ENCODE data around the gene ANO9. TPM values are rescaled to one million over a fixed set of nuclear protein-coding genes. Genes with fewer than 3 reads are reported as not detected.

ANO9 gene
- total RNA-seq, 1 donor from 2014 or later: 1.9 TPM

- H3K27ac Mint-ChIP-seq (ENCODE audit: unreplicated experiment): no peak overlapping the region
- H3K27me3 ChIP-seq (ENCODE audit: insufficient read depth, low read length): peaks cover 6% of the 10 kb centered on the region
- no peaks in the 10 kb centered on the region for H3K36me3 ChIP-seq (ENCODE audit: insufficient read depth, low read length)
- no peak for TF ChIP-seq EZH2 (IDR thresholded peaks at IDR 0.05; ENCODE audit: insufficient read depth, low read length)
- TF ChIP-seq, protein P1, sequence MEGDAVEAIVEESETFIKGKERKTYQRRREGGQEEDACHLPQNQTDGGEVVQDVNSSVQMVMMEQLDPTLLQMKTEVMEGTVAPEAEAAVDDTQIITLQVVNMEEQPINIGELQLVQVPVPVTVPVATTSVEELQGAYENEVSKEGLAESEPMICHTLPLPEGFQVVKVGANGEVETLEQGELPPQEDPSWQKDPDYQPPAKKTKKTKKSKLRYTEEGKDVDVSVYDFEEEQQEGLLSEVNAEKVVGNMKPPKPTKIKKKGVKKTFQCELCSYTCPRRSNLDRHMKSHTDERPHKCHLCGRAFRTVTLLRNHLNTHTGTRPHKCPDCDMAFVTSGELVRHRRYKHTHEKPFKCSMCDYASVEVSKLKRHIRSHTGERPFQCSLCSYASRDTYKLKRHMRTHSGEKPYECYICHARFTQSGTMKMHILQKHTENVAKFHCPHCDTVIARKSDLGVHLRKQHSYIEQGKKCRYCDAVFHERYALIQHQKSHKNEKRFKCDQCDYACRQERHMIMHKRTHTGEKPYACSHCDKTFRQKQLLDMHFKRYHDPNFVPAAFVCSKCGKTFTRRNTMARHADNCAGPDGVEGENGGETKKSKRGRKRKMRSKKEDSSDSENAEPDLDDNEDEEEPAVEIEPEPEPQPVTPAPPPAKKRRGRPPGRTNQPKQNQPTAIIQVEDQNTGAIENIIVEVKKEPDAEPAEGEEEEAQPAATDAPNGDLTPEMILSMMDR (IDR thresholded peaks at IDR 0.05; ENCODE audit: insufficient read depth, low read depth, low read length): no peak
- no peak for DNase-seq (ENCODE audit: low read depth)
- H2AFZ ChIP-seq (ENCODE audit: low read depth, low read length): peak overlapping the region; percentile 92
- no peak overlapping the region for H3K4me3 Mint-ChIP-seq (ENCODE audit: unreplicated experiment)
- H3K4me3 ChIP-seq (ENCODE audit: insufficient read depth, low read depth, low read length): peak overlapping the region; percentile 52
- no peaks in the 10 kb centered on the region for H3K27me3 Mint-ChIP-seq (ENCODE audit: low read depth, unreplicated experiment)
- H3K36me3 Mint-ChIP-seq (ENCODE audit: low read depth, unreplicated experiment): no peaks in the 10 kb centered on the region
- no peaks in the 10 kb centered on the region for H3K79me2 ChIP-seq (ENCODE audit: insufficient read depth, low read length)
- H4K20me1 ChIP-seq (ENCODE audit: insufficient read depth, low read length): no peaks in the 10 kb centered on the region
- H3K27ac ChIP-seq (ENCODE audit: low read depth, low read length): no peak overlapping the region
- peaks cover 5% of the 10 kb centered on the region for H3K9me3 Mint-ChIP-seq (ENCODE audit: unreplicated experiment)
- H3K4me2 ChIP-seq (ENCODE audit: low read length): peak overlapping the region; percentile 84
- H3K9ac ChIP-seq (ENCODE audit: low read length): peak overlapping the region; percentile 43
- H3K4me1 ChIP-seq (ENCODE audit: insufficient read depth, low read length): peaks cover 34% of the 10 kb centered on the region
- no peaks in the 10 kb centered on the region for H3K4me1 Mint-ChIP-seq (ENCODE audit: low read depth, unreplicated experiment)
- no peak for FAIRE-seq
- no peaks in the 10 kb centered on the region for H3K9me3 ChIP-seq (ENCODE audit: insufficient read depth, low read depth, low read length)
Observed at GRCh38 chr11:396511-396947, 45.3 kb downstream of the ANO9 start.

- Histone ChIP-seq H3K9me3 (ENCODE audit: insufficient read depth, low read depth, low read length) (no peaks in the 10 kb centered on the region), H3K27me3 (ENCODE audit: insufficient read depth, low read length) (peaks cover 6% of the 10 kb centered on the region), H3K36me3 (ENCODE audit: insufficient read depth, low read length) (no peaks in the 10 kb centered on the region), H4K20me1 (ENCODE audit: insufficient read depth, low read length) (no peaks in the 10 kb centered on the region), H3K4me2 (ENCODE audit: low read length) (no peak overlapping the region), H3K4me3 (ENCODE audit: insufficient read depth, low read depth, low read length) (no peak overlapping the region), H3K4me1 (ENCODE audit: insufficient read depth, low read length) (peaks cover 34% of the 10 kb centered on the region), H3K9ac (ENCODE audit: low read length) (no peak overlapping the region), H2AFZ (ENCODE audit: low read depth, low read length) (no peak overlapping the region), H3K27ac (ENCODE audit: low read depth, low read length) (no peak overlapping the region), H3K79me2 (ENCODE audit: insufficient read depth, low read length) (no peaks in the 10 kb centered on the region)
- Mint-ChIP-seq H3K4me3 (ENCODE audit: unreplicated experiment) (no peak overlapping the region), H3K27me3 (ENCODE audit: low read depth, unreplicated experiment) (no peaks in the 10 kb centered on the region), H3K9me3 (ENCODE audit: unreplicated experiment) (peaks cover 5% of the 10 kb centered on the region), H3K36me3 (ENCODE audit: low read depth, unreplicated experiment) (no peaks in the 10 kb centered on the region), H3K27ac (ENCODE audit: unreplicated experiment) (no peak overlapping the region), H3K4me1 (ENCODE audit: low read depth, unreplicated experiment) (no peaks in the 10 kb centered on the region)
- TF ChIP-seq, protein P1 (IDR thresholded peaks at IDR 0.05; ENCODE audit: insufficient read depth, low read depth, low read length): no peak
- no peak for TF ChIP-seq EZH2 (IDR thresholded peaks at IDR 0.05; ENCODE audit: insufficient read depth, low read length)
- DNase-seq (ENCODE audit: low read depth): no peak
- FAIRE-seq: no peak
Observed at GRCh38 chr11:395866-396265, 45.9 kb downstream of the ANO9 start.

GRCh38 chr11:394858-395655 is 46.8 kb downstream of the ANO9 start:
- DNase-seq (ENCODE audit: low read depth): no peak
- peaks cover 5% of the 10 kb centered on the region for H3K27me3 ChIP-seq (ENCODE audit: insufficient read depth, low read length)
- TF ChIP-seq, protein P1 (IDR thresholded peaks at IDR 0.05; ENCODE audit: insufficient read depth, low read depth, low read length): no peak
- no peak for TF ChIP-seq EZH2 (IDR thresholded peaks at IDR 0.05; ENCODE audit: insufficient read depth, low read length)
- no peak overlapping the region for H3K27ac Mint-ChIP-seq (ENCODE audit: unreplicated experiment)
- no peak overlapping the region for H2AFZ ChIP-seq (ENCODE audit: low read depth, low read length)
- no peaks in the 10 kb centered on the region for H3K9me3 ChIP-seq (ENCODE audit: insufficient read depth, low read depth, low read length)
- FAIRE-seq: no peak
- H3K4me3 ChIP-seq (ENCODE audit: insufficient read depth, low read depth, low read length): no peak overlapping the region
- H3K27me3 Mint-ChIP-seq (ENCODE audit: low read depth, unreplicated experiment): no peaks in the 10 kb centered on the region
- no peaks in the 10 kb centered on the region for H3K36me3 Mint-ChIP-seq (ENCODE audit: low read depth, unreplicated experiment)
- peak overlapping the region; percentile 59 for H3K4me2 ChIP-seq (ENCODE audit: low read length)
- no peaks in the 10 kb centered on the region for H3K79me2 ChIP-seq (ENCODE audit: insufficient read depth, low read length)
- no peak overlapping the region for H3K4me3 Mint-ChIP-seq (ENCODE audit: unreplicated experiment)
- H4K20me1 ChIP-seq (ENCODE audit: insufficient read depth, low read length): no peaks in the 10 kb centered on the region
- no peaks in the 10 kb centered on the region for H3K4me1 Mint-ChIP-seq (ENCODE audit: low read depth, unreplicated experiment)
- no peak overlapping the region for H3K27ac ChIP-seq (ENCODE audit: low read depth, low read length)
- peaks cover 5% of the 10 kb centered on the region for H3K9me3 Mint-ChIP-seq (ENCODE audit: unreplicated experiment)
- no peaks in the 10 kb centered on the region for H3K36me3 ChIP-seq (ENCODE audit: insufficient read depth, low read length)
- peaks cover 34% of the 10 kb centered on the region for H3K4me1 ChIP-seq (ENCODE audit: insufficient read depth, low read length)
- no peak overlapping the region for H3K9ac ChIP-seq (ENCODE audit: low read length)
